Chondrocyte (in vitro differentiated cells): ENCODE data around the gene GNB1. TPM values are rescaled to one million over a fixed set of nuclear protein-coding genes. Genes with fewer than 3 reads are reported as not detected.
A peak's percentile ranks its signal among the peaks of the same experiment; 100 is the strongest.
"Not testable (repeated sequence)": the region's sequence is repeated elsewhere in the genome, so short reads cannot be mapped to it uniquely, and the experiment has no call there.

ENCODE experiments used
- DNase-seq: peaks from one replicate; pipeline ENCODE4 v3.0.0; 2021; ENCODE audit warnings: mixed read lengths, low spot score
- H3K27ac Mint-ChIP-seq: one replicate; pipeline ENCODE4 v1.8.0; 2021; ENCODE audit warnings: mild to moderate bottlenecking, moderate library complexity, mixed read lengths; ENCODE audit not compliant: unreplicated experiment
- H3K27me3 Mint-ChIP-seq: 2 replicates; pipeline ENCODE4 v1.8.0; 2021; ENCODE audit warnings: low read depth, mixed read lengths
- H3K36me3 Mint-ChIP-seq: 2 replicates; pipeline ENCODE4 v1.8.0; 2021; ENCODE audit warnings: low read depth, mixed read lengths
- H3K4me1 Mint-ChIP-seq: 2 replicates; pipeline ENCODE4 v1.8.0; 2021; ENCODE audit warnings: low read depth, mild to moderate bottlenecking, mixed read lengths
- H3K4me3 Mint-ChIP-seq: one replicate; pipeline ENCODE4 v1.8.0; 2021; ENCODE audit warnings: mild to moderate bottlenecking, moderate library complexity, mixed read lengths; ENCODE audit not compliant: unreplicated experiment
- H3K9me3 Mint-ChIP-seq: 2 replicates; pipeline ENCODE4 v1.8.0; 2021; ENCODE audit warnings: low read depth, mixed read lengths
- CTCF ChIP-seq: fragments of 200-600 bp; sonication (generic); IDR thresholded peaks from 2 replicates; pipeline ENCODE4 v1.5.0; 2021; ENCODE audit warnings: antibody characterized with exemption, mild to moderate bottlenecking, moderate library complexity
- total RNA-seq: library from RNA; stranded (reverse); gene quantifications from 3 replicates; pipeline ENCODE4 v1.2.1, GENCODE V29; 2021

GNB1 gene
- total RNA-seq, 1 donor from 2014 or later = 538 TPM

GRCh38 chr1:1937549-1938275 is 46.8 kb upstream of the GNB1 start:
- H3K4me3 Mint-ChIP-seq = no peak overlapping the region
- H3K27ac Mint-ChIP-seq = no peak overlapping the region

GRCh38 chr1:1937061-1937460 is 46.2 kb upstream of the GNB1 start:
- Mint-ChIP-seq H3K9me3 (no peaks in the 10 kb centered on the region), H3K4me1 (no peaks in the 10 kb centered on the region), H3K36me3 (peaks cover 1% of the 10 kb centered on the region), H3K27ac (no peak overlapping the region), H3K27me3 (peaks cover 12% of the 10 kb centered on the region), H3K4me3 (no peak overlapping the region)
- no peak for DNase-seq
- TF ChIP-seq CTCF = no peak

More at GRCh38 chr1:1937549-1938275, 46.8 kb upstream of the GNB1 start:
- H3K4me1 Mint-ChIP-seq = no peaks in the 10 kb centered on the region
- TF ChIP-seq CTCF = no peak
- peaks cover 1% of the 10 kb centered on the region for H3K36me3 Mint-ChIP-seq
- H3K27me3 Mint-ChIP-seq = peaks cover 12% of the 10 kb centered on the region
- no peaks in the 10 kb centered on the region for H3K9me3 Mint-ChIP-seq
- no peak for DNase-seq

- not testable (repeated sequence) for H3K4me3 Mint-ChIP-seq, H3K9me3 Mint-ChIP-seq, DNase-seq, H3K27me3 Mint-ChIP-seq, H3K27ac Mint-ChIP-seq, H3K36me3 Mint-ChIP-seq, H3K4me1 Mint-ChIP-seq
These were observed 44.0 kb upstream of the GNB1 start for GRCh38 chr1:1934848-1935247.

- DNase-seq = peak; percentile 90
- no peak overlapping the region for H3K27ac Mint-ChIP-seq
- H3K36me3 Mint-ChIP-seq = peaks cover 1% of the 10 kb centered on the region
- peaks cover 2% of the 10 kb centered on the region for H3K27me3 Mint-ChIP-seq
- H3K4me1 Mint-ChIP-seq = no peaks in the 10 kb centered on the region
- no peak for TF ChIP-seq CTCF
- H3K4me3 Mint-ChIP-seq = no peak overlapping the region
- H3K9me3 Mint-ChIP-seq = no peaks in the 10 kb centered on the region
These were observed 39.0 kb upstream of the GNB1 start for GRCh38 chr1:1929639-1930545.

GRCh38 chr1:1929102-1929638 is 38.3 kb upstream of the GNB1 start:
- Mint-ChIP-seq H3K4me1 (no peaks in the 10 kb centered on the region), H3K9me3 (no peaks in the 10 kb centered on the region), H3K36me3 (peaks cover 1% of the 10 kb centered on the region), H3K27me3 (peaks cover 2% of the 10 kb centered on the region), H3K4me3 (no peak overlapping the region), H3K27ac (no peak overlapping the region)
- peak; percentile 66 for DNase-seq
- TF ChIP-seq CTCF = no peak
